GM12878 (cell line): ENCODE data around the gene RNASE12. TPM values are rescaled to one million over a fixed set of nuclear protein-coding genes. Genes with fewer than 3 reads are reported as not detected.

Source experiments
- ATAC-seq: fragments of 200-7000 bp; cut with Tn5 transposase; 3 replicates; pipeline ENCODE4 v1.9.1; 2020; ENCODE audit warnings: mild to moderate bottlenecking, moderate library complexity
- BruUV-seq: library from RNA; stranded (reverse); fragments of 400-500 nt; replicated peaks from 2 replicates; lab custom pipeline; 2021; lab: Mats Ljungman, UMichigan
- CTCF ChIA-PET: fragments of 300-600 bp; sonication (Branson Sonifier 250); formaldehyde crosslinking; extraction: SDS; loops from one replicate; lab custom pipeline; 2021; ENCODE audit warnings: inconsistent platforms; lab: Yijun Ruan, JAX
- POLR2A ChIA-PET: fragments of 350-600 bp; formaldehyde crosslinking; extraction: SDS; loops from one replicate; lab custom pipeline; 2021; ENCODE audit warnings: inconsistent platforms; lab: Charles Lee
- RAD21 ChIA-PET: fragments of 300-600 bp; sonication (Branson Sonifier 250); formaldehyde crosslinking; loops from one replicate; lab custom pipeline; 2023; ENCODE audit warnings: antibody characterized with exemption; ENCODE audit not compliant: unreplicated experiment; lab: Charles Lee
- SMC1A ChIA-PET: fragments of 300-600 bp; sonication (Branson Sonifier 250); formaldehyde crosslinking; loops from one replicate; lab custom pipeline; 2023; ENCODE audit not compliant: unreplicated experiment, uncharacterized antibody; lab: Charles Lee
- DNase-seq: peaks from one replicate; pipeline ENCODE4 v3.0.0-alpha.2; 2011; ENCODE audit warnings: low read depth, low spot score
- FAIRE-seq: peaks from 3 replicates; lab custom pipeline; 2011; peaks lifted over from hg19 to GRCh38; lab: Jason Lieb, UNC
- H2AFZ ChIP-seq: 2 replicates; pipeline ENCODE4 v1.6.0; 2011; ENCODE audit warnings: low read depth, low read length, control low read depth; ENCODE audit not compliant: control insufficient read depth
- H3K27ac ChIP-seq: 2 replicates; pipeline ENCODE4 v1.5.1; 2011; ENCODE audit warnings: control low read depth; ENCODE audit not compliant: control insufficient read depth, insufficient read depth
- H3K27me3 ChIP-seq, 2 experiments: replicated peaks in 1 of 2; 2 replicates each; pipeline versions ENCODE4 v1.6.0 to v1.6.1; 2011; ENCODE audit warnings: low read length in 1 of 2; ENCODE audit not compliant: control insufficient read depth in 2 of 2, insufficient read depth in 2 of 2
- H3K36me3 ChIP-seq, 2 experiments: 2 replicates each; pipeline ENCODE4 v1.5.1; 2011; ENCODE audit warnings: low read length in 1 of 2; ENCODE audit not compliant: control insufficient read depth in 2 of 2, insufficient read depth in 2 of 2
- H3K4me1 ChIP-seq: 2 replicates; pipeline ENCODE4 v1.6.1; 2011; ENCODE audit warnings: mild to moderate bottlenecking, low read length, moderate library complexity, mixed read lengths; ENCODE audit not compliant: control insufficient read depth, insufficient read depth
- H3K4me2 ChIP-seq: 2 replicates; pipeline ENCODE4 v1.6.0; 2011; ENCODE audit warnings: control low read depth; ENCODE audit not compliant: control insufficient read depth, insufficient read depth
- H3K4me3 ChIP-seq: fragments of 200-600 bp; sonication (generic); 2 replicates; pipeline ENCODE4 v1.5.1; 2016
- H3K79me2 ChIP-seq: 2 replicates; pipeline ENCODE4 v1.6.0; 2011; ENCODE audit warnings: low read length; ENCODE audit not compliant: control insufficient read depth, insufficient read depth
- H3K9ac ChIP-seq: 2 replicates; pipeline ENCODE4 v1.8.0; 2011; ENCODE audit warnings: low read length, control low read depth, mixed read lengths; ENCODE audit not compliant: control insufficient read depth, insufficient read depth
- H3K9me3 ChIP-seq: replicated peaks from 3 replicates; pipeline ENCODE4 v1.5.1; 2011; ENCODE audit warnings: mild to moderate bottlenecking, low read length; ENCODE audit not compliant: control insufficient read depth, insufficient read depth
- H4K20me1 ChIP-seq: 2 replicates; pipeline ENCODE4 v1.6.0; 2011; ENCODE audit not compliant: control insufficient read depth, insufficient read depth
- ASH2L ChIP-seq: fragments of 300-600, 200-600 bp; sonication (generic); IDR thresholded peaks from 2 replicates; pipeline ENCODE4 v1.6.1; 2017; ENCODE audit warnings: low read depth, mild to moderate bottlenecking, borderline replicate concordance
- CBFB ChIP-seq: IDR thresholded peaks from 2 replicates; pipeline ENCODE4 v1.6.1; 2016; ENCODE audit warnings: antibody characterized with exemption, low read depth
- DPF2 ChIP-seq: fragments of 450-650 bp; IDR thresholded peaks from 2 replicates; pipeline ENCODE4 v1.6.1; 2017; ENCODE audit warnings: mild to moderate bottlenecking
- FOXM1 ChIP-seq: IDR thresholded peaks from 2 replicates; pipeline ENCODE4 v1.6.1; 2012; ENCODE audit warnings: low read depth, mild to moderate bottlenecking, inconsistent platforms, low read length, moderate library complexity
- JUNB ChIP-seq: IDR thresholded peaks from 2 replicates; pipeline ENCODE4 v1.6.1; 2016; ENCODE audit warnings: antibody characterized with exemption, mild to moderate bottlenecking
- KLF5 ChIP-seq: fragments of 450-650 bp; IDR thresholded peaks from 2 replicates; pipeline ENCODE4 v1.6.1; 2014; ENCODE audit warnings: mild to moderate bottlenecking; ENCODE audit not compliant: partially characterized antibody
- MTA2 ChIP-seq: fragments of 450-650 bp; IDR thresholded peaks from 2 replicates; pipeline ENCODE4 v1.6.1; 2016; ENCODE audit warnings: low read depth, mild to moderate bottlenecking, moderate library complexity
- MTA3 ChIP-seq: IDR thresholded peaks from 2 replicates; pipeline ENCODE4 v1.6.1; 2012; ENCODE audit warnings: low read length, inconsistent platforms, borderline replicate concordance
- MXI1 ChIP-seq: fragments of 150-350 bp; IDR thresholded peaks from 2 replicates; pipeline ENCODE4 v1.6.1; 2011; ENCODE audit warnings: low read depth, mild to moderate bottlenecking, inconsistent platforms, low read length, improper control_type of control experiment
- NR2C2 ChIP-seq: IDR thresholded peaks from 2 replicates; pipeline ENCODE4 v1.6.1; 2011; ENCODE audit warnings: borderline replicate concordance, low read depth; ENCODE audit not compliant: control insufficient read depth, insufficient read length
- PAX5 ChIP-seq: IDR thresholded peaks from 2 replicates; pipeline ENCODE4 v1.6.1; 2011; ENCODE audit warnings: low read depth, low read length, borderline replicate concordance
- PML ChIP-seq: IDR thresholded peaks from 2 replicates; pipeline ENCODE4 v1.6.1; 2012; ENCODE audit warnings: low read length, inconsistent platforms
- SMC3 ChIP-seq: IDR thresholded peaks from 2 replicates; pipeline ENCODE4 v1.6.1; 2011; ENCODE audit warnings: low read length, improper control_type of control experiment, borderline replicate concordance
- TAF1 ChIP-seq: IDR thresholded peaks from 2 replicates; pipeline ENCODE4 v1.6.1; 2011; ENCODE audit warnings: mild to moderate bottlenecking, low read depth, low read length, borderline replicate concordance
- USF1 ChIP-seq: IDR thresholded peaks from 2 replicates; pipeline ENCODE4 v1.6.1; 2011; ENCODE audit warnings: borderline replicate concordance, low read depth, mild to moderate bottlenecking, moderate library complexity, mixed read lengths, low read length; ENCODE audit not compliant: insufficient read depth; ENCODE audit errors: extremely low read length
- ZNF622 ChIP-seq: fragments of 450-650 bp; IDR thresholded peaks from 2 replicates; pipeline ENCODE4 v1.6.1; 2017; ENCODE audit warnings: mild to moderate bottlenecking, inconsistent platforms
- WGBS: methylation state at CpG from one replicate; pipeline ENCODE4 v1.1.6; 2016; ENCODE audit warnings: low lambda C conversion rate; ENCODE audit not compliant: insufficient replicate concordance, insufficient coverage; ENCODE audit errors: missing lambda C conversion rate; 5-methylcytosine and 5-hydroxymethylcytosine counted together
- in situ Hi-C: fragments of 300-500 bp; cut with MboI; formaldehyde crosslinking; loops from 9 replicates; pipeline ENCODE4 v1.14.3; 2018; ENCODE audit warnings: mixed read lengths
- intact Hi-C: fragments of 100-400 bp; cut with micrococcal nuclease; formaldehyde crosslinking; loops from one replicate; pipeline ENCODE4 v1.14.2; 2022; ENCODE audit not compliant: unreplicated experiment
- polyA plus RNA-seq, 11 experiments: library from polyadenylated mRNA; depleted of rRNA in 4 of 11; unstranded in 6 of 11; stranded (reverse) in 5 of 11; fragments of >200 nt; fragmentation: Nextera tagmentation in 4 of 11; fragmentation: Illumina TruSeq in 1 of 11; extraction: Ambion mirVana in 4 of 11; extraction: Trizol in 1 of 11; gene quantifications; 1 replicate in 1 of 11; 2 replicates in 10 of 11; pipeline versions ENCODE4 v1.2.1 to v1.2.3, GENCODE V29; 2011 to 2016; ENCODE audit warnings: inconsistent platforms in 2 of 11, missing spikeins in 2 of 11, low read depth in 1 of 11
- total RNA-seq, 4 experiments: library from RNA; depleted of rRNA in 3 of 4; stranded (reverse); fragments of >200 nt in 3 of 4; fragmentation: Illumina TruSeq in 1 of 4; extraction: Trizol in 1 of 4; gene quantifications; 2 replicates each; pipeline versions ENCODE4 v1.2.1 to v1.2.3, GENCODE V29; 2013 to 2021
- TF ChIP-seq, protein P1 (sequence below): fragments of 450-650 bp; IDR thresholded peaks from 2 replicates; pipeline ENCODE4 v1.6.1; 2017; ENCODE audit warnings: antibody characterized with exemption, mild to moderate bottlenecking, moderate library complexity

RNASE12 gene
- total and polyA plus RNA-seq, 10 of the 15 experiments (the other 5 are each of a cell fraction or from before 2014, with no cell fraction given): not detected

DNA sequence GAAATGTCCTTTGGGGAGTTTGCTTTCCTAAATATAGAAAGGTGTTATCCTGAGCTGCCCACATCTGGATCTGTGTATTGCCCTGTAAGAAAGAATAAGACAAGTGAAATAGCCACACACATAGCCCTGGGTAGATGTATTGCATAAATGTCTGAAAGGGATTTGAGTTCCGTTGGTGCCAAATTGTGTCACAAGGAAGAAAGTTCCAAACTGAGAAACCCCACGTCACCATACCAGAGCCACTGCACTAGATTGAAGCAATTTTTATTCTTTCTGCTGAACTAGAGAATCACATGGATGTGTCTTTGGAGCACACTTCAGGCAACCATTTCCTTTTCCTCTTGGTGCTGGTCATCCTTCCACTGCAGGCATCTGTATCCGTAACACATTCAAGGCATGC, 35.3 kb downstream of the RNASE12 start:
- FAIRE-seq: no peak
- Histone ChIP-seq H3K27me3 (no peaks in the 10 kb centered on the region), H2AFZ (no peak overlapping the region), H3K9me3 (no peaks in the 10 kb centered on the region), H4K20me1 (no peaks in the 10 kb centered on the region)
- no peak for DNase-seq
- TF ChIP-seq, protein P1, sequence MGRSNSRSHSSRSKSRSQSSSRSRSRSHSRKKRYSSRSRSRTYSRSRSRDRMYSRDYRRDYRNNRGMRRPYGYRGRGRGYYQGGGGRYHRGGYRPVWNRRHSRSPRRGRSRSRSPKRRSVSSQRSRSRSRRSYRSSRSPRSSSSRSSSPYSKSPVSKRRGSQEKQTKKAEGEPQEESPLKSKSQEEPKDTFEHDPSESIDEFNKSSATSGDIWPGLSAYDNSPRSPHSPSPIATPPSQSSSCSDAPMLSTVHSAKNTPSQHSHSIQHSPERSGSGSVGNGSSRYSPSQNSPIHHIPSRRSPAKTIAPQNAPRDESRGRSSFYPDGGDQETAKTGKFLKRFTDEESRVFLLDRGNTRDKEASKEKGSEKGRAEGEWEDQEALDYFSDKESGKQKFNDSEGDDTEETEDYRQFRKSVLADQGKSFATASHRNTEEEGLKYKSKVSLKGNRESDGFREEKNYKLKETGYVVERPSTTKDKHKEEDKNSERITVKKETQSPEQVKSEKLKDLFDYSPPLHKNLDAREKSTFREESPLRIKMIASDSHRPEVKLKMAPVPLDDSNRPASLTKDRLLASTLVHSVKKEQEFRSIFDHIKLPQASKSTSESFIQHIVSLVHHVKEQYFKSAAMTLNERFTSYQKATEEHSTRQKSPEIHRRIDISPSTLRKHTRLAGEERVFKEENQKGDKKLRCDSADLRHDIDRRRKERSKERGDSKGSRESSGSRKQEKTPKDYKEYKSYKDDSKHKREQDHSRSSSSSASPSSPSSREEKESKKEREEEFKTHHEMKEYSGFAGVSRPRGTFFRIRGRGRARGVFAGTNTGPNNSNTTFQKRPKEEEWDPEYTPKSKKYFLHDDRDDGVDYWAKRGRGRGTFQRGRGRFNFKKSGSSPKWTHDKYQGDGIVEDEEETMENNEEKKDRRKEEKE: no peak
- TF ChIP-seq ZNF622 (no peak), JUNB (no peak), SMC3 (no peak), PAX5 (no peak)
- TF ChIP-seq, all 136 proteins: peak for 0
- Histone ChIP-seq H3K4me2 (no peak overlapping the region), H3K9ac (no peak overlapping the region), H3K4me3 (no peak overlapping the region), H3K4me1 (no peaks in the 10 kb centered on the region), H3K27ac (no peak overlapping the region), H3K79me2 (no peaks in the 10 kb centered on the region), H3K36me3 (no peaks in the 10 kb centered on the region)
- ChIA-PET SMC1A (no interaction called here), POLR2A (no interaction called here), RAD21 (no interaction called here), CTCF (interaction anchor here (1.4 kb wide), 1 partner anchor 25 kb away, joined by 3 read pairs; no protein-coding TSS in a partner anchor)
- in situ Hi-C loops: no loop called here
- BruUV-seq: no TSS peak
- intact Hi-C loops: no loop called here
- WGBS: 61% methylated on average over 3 of the region's 3 CpGs
- no peak for ATAC-seq

- H3K27me3 ChIP-seq: no peaks in the 10 kb centered on the region
- in situ Hi-C loops: no loop called here
- DNase-seq (no peak), FAIRE-seq (no peak), ATAC-seq (no peak)
- ChIA-PET RAD21 (no interaction called here), POLR2A (no interaction called here), SMC1A (no interaction called here), CTCF (interaction anchor here (0.6 kb wide), 1 partner anchor 14 kb away, joined by 4 read pairs; no protein-coding TSS in a partner anchor)
- H3K4me2 ChIP-seq: no peak overlapping the region
- H3K27ac ChIP-seq: no peak overlapping the region
- no peaks in the 10 kb centered on the region for H3K79me2 ChIP-seq
- no peak overlapping the region for H3K4me3 ChIP-seq
- no peak for TF ChIP-seq CBFB
- TF ChIP-seq NR2C2: no peak
- TF ChIP-seq USF1: no peak
- TF ChIP-seq TAF1: no peak
- no peak for TF ChIP-seq KLF5
- no peak for TF ChIP-seq DPF2
- TF ChIP-seq FOXM1: no peak
- no peak for TF ChIP-seq MXI1
- TF ChIP-seq ASH2L: no peak
- TF ChIP-seq MTA2: no peak
- no peak for TF ChIP-seq MTA3
- TF ChIP-seq PML: no peak
- H3K9me3 ChIP-seq: no peaks in the 10 kb centered on the region
- H3K36me3 ChIP-seq: no peaks in the 10 kb centered on the region
- no TSS peak for BruUV-seq
- intact Hi-C loops: no loop called here
- H2AFZ ChIP-seq: no peak overlapping the region
- H4K20me1 ChIP-seq: no peaks in the 10 kb centered on the region
- H3K4me1 ChIP-seq: no peaks in the 10 kb centered on the region
- H3K9ac ChIP-seq: no peak overlapping the region
Measured at GRCh38 chr14:20553024-20553423, 38.2 kb downstream of the RNASE12 start.
